ENCODE measurements around the gene FAM78B.

The FAM78B gene

DNA sequence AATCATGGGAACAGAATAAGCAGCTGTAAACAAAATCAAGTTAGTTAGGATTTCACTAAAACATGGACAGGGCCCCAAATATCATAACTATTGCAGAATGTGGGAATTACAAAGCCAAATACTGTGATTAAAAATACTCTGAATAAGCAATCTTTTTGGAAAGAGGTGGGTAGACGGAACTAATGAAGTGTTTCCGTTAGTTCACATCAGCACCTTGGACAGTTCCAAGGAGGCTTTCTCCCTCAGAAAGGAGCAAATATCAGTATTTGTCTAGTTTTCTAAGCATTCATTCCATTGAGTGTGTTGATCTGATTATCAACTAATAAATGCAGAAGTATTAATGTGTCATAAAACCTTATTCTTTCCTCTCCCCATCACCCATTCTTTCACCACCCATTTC, 97.4 kb downstream of the FAM78B start:
- H3F3A ChIP-seq (ENCODE audit: low read depth): no peaks in the 10 kb centered on the region
- no peaks in the 10 kb centered on the region for H3K9me2 ChIP-seq (replicated peaks; ENCODE audit: low read depth, low read length)
- H3K9me3 ChIP-seq (ENCODE audit: insufficient read depth, low read depth, low read length): no peaks in the 10 kb centered on the region
- H3K9ac ChIP-seq (ENCODE audit: low read depth, low read length, poor library complexity, severe bottlenecking): no peak overlapping the region
- H3K4me1 ChIP-seq (ENCODE audit: insufficient read depth, low read length, poor library complexity, severe bottlenecking): no peaks in the 10 kb centered on the region
- H2AFZ ChIP-seq (ENCODE audit: low read length): no peak overlapping the region
- H3K27me3 ChIP-seq (ENCODE audit: insufficient read depth, low read length, poor library complexity, severe bottlenecking): no peaks in the 10 kb centered on the region
- no peaks in the 10 kb centered on the region for H4K20me1 ChIP-seq (ENCODE audit: insufficient read depth, low read length, poor library complexity, severe bottlenecking)
- H3K36me3 ChIP-seq (ENCODE audit: insufficient read depth, low read length): no peaks in the 10 kb centered on the region
- H3K4me3 ChIP-seq (ENCODE audit: low read length, poor library complexity, severe bottlenecking): no peak overlapping the region
- H3K79me2 ChIP-seq (ENCODE audit: insufficient read depth, low read length): no peaks in the 10 kb centered on the region
- no peak overlapping the region for H3K4me2 ChIP-seq (ENCODE audit: low read depth, low read length, poor library complexity, severe bottlenecking)
- no peak for TF ChIP-seq CTCF (conservative IDR thresholded peaks at IDR 0.05; ENCODE audit: low read length)
- no peak for TF ChIP-seq EZH2phosphoT487 (IDR thresholded peaks at IDR 0.05; ENCODE audit: borderline replicate concordance)

DNA sequence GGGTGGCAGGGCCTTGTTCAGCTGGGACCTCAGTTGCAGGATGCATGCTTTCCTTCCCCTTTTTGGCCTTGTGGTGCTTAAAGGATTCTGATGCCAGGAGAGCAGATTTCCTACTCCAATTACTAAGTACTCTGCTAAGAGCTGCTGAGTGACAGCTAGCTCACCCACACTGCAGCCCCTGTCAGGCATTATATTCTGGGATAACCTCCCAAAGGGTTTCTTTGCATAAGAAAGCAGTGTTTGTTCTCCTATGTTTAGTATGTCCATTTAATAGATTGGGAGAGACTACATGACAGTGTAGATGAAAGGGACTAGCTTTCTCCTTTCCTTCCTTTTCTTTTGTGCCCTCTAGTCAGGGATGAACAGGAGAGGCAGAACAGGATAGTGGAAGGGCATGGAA, 100.7 kb downstream of the FAM78B start:
- H3K36me3 ChIP-seq (ENCODE audit: insufficient read depth, low read length): no peaks in the 10 kb centered on the region
- H3K9ac ChIP-seq (ENCODE audit: low read depth, low read length, poor library complexity, severe bottlenecking): no peak overlapping the region
- H2AFZ ChIP-seq (ENCODE audit: low read length): no peak overlapping the region
- no peak overlapping the region for H3K4me3 ChIP-seq (ENCODE audit: low read length, poor library complexity, severe bottlenecking)
- H3F3A ChIP-seq (ENCODE audit: low read depth): no peaks in the 10 kb centered on the region
- no peaks in the 10 kb centered on the region for H3K9me2 ChIP-seq (replicated peaks; ENCODE audit: low read depth, low read length)
- TF ChIP-seq EZH2phosphoT487 (IDR thresholded peaks at IDR 0.05; ENCODE audit: borderline replicate concordance) (no peak), CTCF (conservative IDR thresholded peaks at IDR 0.05; ENCODE audit: low read length) (no peak)
- no peaks in the 10 kb centered on the region for H3K27me3 ChIP-seq (ENCODE audit: insufficient read depth, low read length, poor library complexity, severe bottlenecking)
- no peaks in the 10 kb centered on the region for H4K20me1 ChIP-seq (ENCODE audit: insufficient read depth, low read length, poor library complexity, severe bottlenecking)
- H3K4me1 ChIP-seq (ENCODE audit: insufficient read depth, low read length, poor library complexity, severe bottlenecking): no peaks in the 10 kb centered on the region
- H3K9me3 ChIP-seq (ENCODE audit: insufficient read depth, low read depth, low read length): no peaks in the 10 kb centered on the region
- no peak overlapping the region for H3K4me2 ChIP-seq (ENCODE audit: low read depth, low read length, poor library complexity, severe bottlenecking)
- no peaks in the 10 kb centered on the region for H3K79me2 ChIP-seq (ENCODE audit: insufficient read depth, low read length)

- Histone ChIP-seq H3K9me2 (replicated peaks; ENCODE audit: low read depth, low read length) (no peaks in the 10 kb centered on the region), H3K79me2 (ENCODE audit: insufficient read depth, low read length) (no peaks in the 10 kb centered on the region), H3K27me3 (ENCODE audit: insufficient read depth, low read length, poor library complexity, severe bottlenecking) (no peaks in the 10 kb centered on the region), H3K9me3 (ENCODE audit: insufficient read depth, low read depth, low read length) (no peaks in the 10 kb centered on the region), H3K4me1 (ENCODE audit: insufficient read depth, low read length, poor library complexity, severe bottlenecking) (no peaks in the 10 kb centered on the region), H3K4me2 (ENCODE audit: low read depth, low read length, poor library complexity, severe bottlenecking) (no peak overlapping the region), H3K36me3 (ENCODE audit: insufficient read depth, low read length) (no peaks in the 10 kb centered on the region), H3K4me3 (ENCODE audit: low read length, poor library complexity, severe bottlenecking) (no peak overlapping the region), H3K9ac (ENCODE audit: low read depth, low read length, poor library complexity, severe bottlenecking) (no peak overlapping the region), H3F3A (ENCODE audit: low read depth) (no peaks in the 10 kb centered on the region), H2AFZ (ENCODE audit: low read length) (no peak overlapping the region), H4K20me1 (ENCODE audit: insufficient read depth, low read length, poor library complexity, severe bottlenecking) (no peaks in the 10 kb centered on the region)
- TF ChIP-seq CTCF (conservative IDR thresholded peaks at IDR 0.05; ENCODE audit: low read length) (no peak), EZH2phosphoT487 (IDR thresholded peaks at IDR 0.05; ENCODE audit: borderline replicate concordance) (no peak)
Observed at GRCh38 chr1:166064951-166065350, 101.8 kb downstream of the FAM78B start.
